Measurements from ENCODE around the gene DIAPH3.

The DIAPH3 gene

GRCh38 chr13:59863621-59864020 is 300.1 kb downstream of the DIAPH3 start:
- DNase-seq (ENCODE audit: extremely low read depth, low read depth): no peak
- no peak for TF ChIP-seq CTCF (IDR thresholded peaks at IDR 0.05; ENCODE audit: low read depth, low read length)

- TF ChIP-seq CTCF (IDR thresholded peaks at IDR 0.05; ENCODE audit: low read depth, low read length): no peak
- no peak for DNase-seq (ENCODE audit: extremely low read depth, low read depth)
Observed at GRCh38 chr13:59861676-59862075, 302.1 kb downstream of the DIAPH3 start.

GRCh38 chr13:59856281-59856810 is 307.4 kb downstream of the DIAPH3 start:
- TF ChIP-seq CTCF (IDR thresholded peaks at IDR 0.05; ENCODE audit: low read depth, low read length): no peak
- DNase-seq (ENCODE audit: extremely low read depth, low read depth): no peak

GRCh38 chr13:59846845-59847620 is 316.7 kb downstream of the DIAPH3 start:
- no peak for TF ChIP-seq CTCF (IDR thresholded peaks at IDR 0.05; ENCODE audit: low read depth, low read length)
- no peak for DNase-seq (ENCODE audit: extremely low read depth, low read depth)

GRCh38 chr13:59843040-59843439 is 320.7 kb downstream of the DIAPH3 start:
- no peak for TF ChIP-seq CTCF (IDR thresholded peaks at IDR 0.05; ENCODE audit: low read depth, low read length)
- DNase-seq (ENCODE audit: extremely low read depth, low read depth): no peak

- no peak for TF ChIP-seq CTCF (IDR thresholded peaks at IDR 0.05; ENCODE audit: low read depth, low read length)
- DNase-seq (ENCODE audit: extremely low read depth, low read depth): no peak
Observed at GRCh38 chr13:59842507-59842906, 321.2 kb downstream of the DIAPH3 start.

GRCh38 chr13:59839186-59839585 is 324.5 kb downstream of the DIAPH3 start:
- TF ChIP-seq CTCF (IDR thresholded peaks at IDR 0.05; ENCODE audit: low read depth, low read length): no peak
- DNase-seq (ENCODE audit: extremely low read depth, low read depth): no peak

All from AG09319 (cell line).